Ramos (cell line): ENCODE data around the gene ADAMTSL3.

Source experiments
- in situ Hi-C: fragments of 300-500 bp; cut with MboI; formaldehyde crosslinking; loops from one replicate; pipeline ENCODE4 v1.14.3; 2022; ENCODE audit warnings: low sequenced_read_pairs; ENCODE audit not compliant: unreplicated experiment

The ADAMTSL3 gene

GRCh38 chr15:83858820-83859505, 205.0 kb downstream of the ADAMTSL3 start:
- in situ Hi-C loops: no loop called here

GRCh38 chr15:83866692-83867091, 212.8 kb downstream of the ADAMTSL3 start:
- in situ Hi-C loops: no loop called here

DNA sequence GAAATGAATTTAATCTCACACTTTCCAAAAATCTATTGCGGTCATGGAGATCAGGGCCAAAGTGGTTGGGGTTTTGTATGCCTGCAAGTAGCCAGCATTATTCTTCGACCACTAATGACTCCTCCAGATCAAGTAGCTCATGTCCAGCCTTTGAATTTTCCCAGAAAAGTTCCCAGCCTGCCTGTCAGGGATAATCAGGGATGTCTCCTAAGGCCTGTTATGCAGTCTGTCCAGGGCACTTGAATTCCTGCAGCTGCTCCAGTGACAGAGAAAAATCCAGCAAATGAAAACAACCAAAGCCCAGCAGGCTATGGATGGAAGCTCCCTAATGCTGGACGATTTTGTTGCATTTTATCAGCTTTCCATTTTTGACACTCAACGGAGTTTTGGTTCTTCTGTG, 215.4 kb downstream of the ADAMTSL3 start:
- in situ Hi-C loops: no loop called here

GRCh38 chr15:83871808-83872559, 218.1 kb downstream of the ADAMTSL3 start:
- in situ Hi-C loops: no loop called here

GRCh38 chr15:83873966-83874365, 220.0 kb downstream of the ADAMTSL3 start:
- in situ Hi-C loops: no loop called here

- in situ Hi-C loops: no loop called here
Measured at GRCh38 chr15:83880529-83880928, 226.6 kb downstream of the ADAMTSL3 start.

DNA sequence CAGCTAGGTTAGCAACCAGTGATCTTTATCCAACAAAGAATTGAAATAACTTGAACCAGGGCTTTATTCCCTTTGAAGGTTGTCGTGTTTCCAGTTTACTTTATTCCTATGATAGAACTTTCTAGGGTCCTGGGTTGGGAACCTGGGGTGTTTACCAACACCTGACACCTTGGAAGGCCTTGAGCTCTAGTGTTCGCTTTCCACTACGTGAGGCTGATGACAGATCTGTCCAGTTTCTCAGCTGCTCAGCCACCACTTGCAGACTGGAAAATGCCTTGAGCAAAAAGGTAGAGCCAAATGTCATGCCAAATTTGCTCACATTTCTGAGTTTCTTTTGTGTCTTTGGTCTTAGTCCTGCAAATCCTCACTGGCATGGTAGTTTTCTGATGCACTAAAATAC, 227.2 kb downstream of the ADAMTSL3 start:
- in situ Hi-C loops: no loop called here

- in situ Hi-C loops: no loop called here
Measured at GRCh38 chr15:83886321-83886720, 232.4 kb downstream of the ADAMTSL3 start.

DNA sequence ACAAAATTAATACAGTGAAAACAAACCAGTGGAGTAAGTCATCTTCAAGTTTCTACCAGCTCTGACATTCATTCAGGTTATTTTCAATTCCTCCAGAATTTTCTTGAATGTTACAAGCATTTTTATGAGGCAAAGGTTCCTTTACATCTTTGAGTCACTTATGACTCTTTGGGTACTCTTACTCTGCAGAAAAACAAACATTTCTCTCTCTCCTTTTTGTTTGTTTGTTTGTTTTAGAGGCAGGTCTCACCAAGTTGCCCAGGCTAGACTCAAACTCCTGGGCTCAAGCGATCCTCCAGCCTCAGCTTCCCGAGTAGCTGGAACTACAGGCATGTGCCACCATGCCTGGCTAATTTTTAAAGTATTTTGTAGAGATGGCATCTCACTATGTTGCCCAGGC, 233.5 kb downstream of the ADAMTSL3 start:
- in situ Hi-C loops: no loop called here

DNA sequence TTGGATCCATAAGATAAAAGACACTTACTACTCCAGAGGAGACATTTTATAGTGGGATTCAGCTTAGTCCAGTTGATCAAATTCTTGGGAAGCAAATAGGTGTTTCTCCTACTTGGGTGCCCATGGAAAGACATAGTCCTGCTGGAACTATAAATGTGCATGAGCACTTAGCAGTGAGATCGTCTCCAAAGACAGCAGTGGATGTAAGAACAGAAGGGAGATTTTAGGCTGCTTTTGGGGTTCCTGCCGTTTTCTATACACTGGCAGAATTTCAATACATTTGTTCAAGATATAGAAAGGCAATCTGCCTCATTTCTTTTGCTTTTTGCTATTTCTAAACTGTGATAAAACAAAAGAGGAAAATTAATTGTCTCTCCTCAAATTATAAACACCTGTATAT, 234.0 kb downstream of the ADAMTSL3 start:
- in situ Hi-C loops: no loop called here

- in situ Hi-C loops: no loop called here
Measured at GRCh38 chr15:83889995-83890394, 236.1 kb downstream of the ADAMTSL3 start.

DNA sequence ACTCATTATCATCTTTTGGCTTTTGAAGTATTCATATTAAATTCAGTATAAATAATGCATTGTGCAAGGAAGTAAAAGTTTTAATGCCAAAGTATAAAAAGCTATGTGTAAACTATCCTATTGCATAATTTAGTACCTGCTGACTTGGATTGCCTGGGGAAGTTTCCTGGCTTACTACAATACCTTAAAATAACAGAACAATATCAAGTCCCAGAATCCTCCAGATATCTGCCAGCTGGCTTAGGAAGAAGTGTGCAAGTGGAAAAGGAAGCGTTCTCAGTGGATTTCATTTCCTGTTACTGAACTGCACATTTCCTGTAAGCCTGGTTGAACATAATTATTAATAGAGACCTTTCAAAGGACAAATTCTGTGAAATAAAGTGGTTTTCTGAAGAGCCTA, 236.7 kb downstream of the ADAMTSL3 start:
- in situ Hi-C loops: no loop called here

DNA sequence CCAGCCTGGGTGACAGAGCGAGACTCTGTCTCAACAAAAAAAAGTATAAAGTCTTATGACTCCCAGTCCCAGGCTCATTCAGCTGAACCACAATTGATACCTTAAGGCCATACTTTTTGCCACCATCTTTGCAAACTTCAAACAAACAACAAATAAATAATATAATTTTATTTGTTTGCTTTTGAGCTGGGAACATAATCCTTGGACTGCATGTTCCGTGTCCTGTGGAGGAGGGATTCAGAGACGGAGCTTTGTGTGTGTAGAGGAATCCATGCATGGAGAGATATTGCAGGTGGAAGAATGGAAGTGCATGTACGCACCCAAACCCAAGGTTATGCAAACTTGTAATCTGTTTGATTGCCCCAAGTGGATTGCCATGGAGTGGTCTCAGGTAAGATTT, 238.6 kb downstream of the ADAMTSL3 start:
- in situ Hi-C loops: no loop called here

DNA sequence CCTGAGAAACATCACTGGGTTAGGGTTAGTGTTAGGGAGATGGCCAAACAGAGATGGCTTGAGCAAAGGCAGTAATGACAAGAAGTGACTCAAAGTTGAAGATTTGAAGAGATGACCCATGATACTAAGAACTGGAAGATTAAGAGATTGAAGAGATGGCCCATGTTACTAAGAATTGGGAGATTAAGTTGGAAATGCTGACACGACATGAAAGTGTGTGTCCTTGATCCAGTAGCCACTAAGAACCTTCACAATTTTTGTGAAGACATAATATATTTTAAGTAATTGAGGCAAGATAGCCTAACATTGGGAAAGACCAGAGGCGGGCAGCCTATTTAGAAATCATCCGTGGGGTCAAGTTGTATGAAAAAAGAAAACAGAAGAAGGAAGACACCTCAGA, 239.4 kb downstream of the ADAMTSL3 start:
- in situ Hi-C loops: no loop called here

GRCh38 chr15:83897037-83897436, 243.1 kb downstream of the ADAMTSL3 start:
- in situ Hi-C loops: no loop called here

- in situ Hi-C loops: no loop called here
Measured at GRCh38 chr15:83898361-83898760, 244.4 kb downstream of the ADAMTSL3 start.

DNA sequence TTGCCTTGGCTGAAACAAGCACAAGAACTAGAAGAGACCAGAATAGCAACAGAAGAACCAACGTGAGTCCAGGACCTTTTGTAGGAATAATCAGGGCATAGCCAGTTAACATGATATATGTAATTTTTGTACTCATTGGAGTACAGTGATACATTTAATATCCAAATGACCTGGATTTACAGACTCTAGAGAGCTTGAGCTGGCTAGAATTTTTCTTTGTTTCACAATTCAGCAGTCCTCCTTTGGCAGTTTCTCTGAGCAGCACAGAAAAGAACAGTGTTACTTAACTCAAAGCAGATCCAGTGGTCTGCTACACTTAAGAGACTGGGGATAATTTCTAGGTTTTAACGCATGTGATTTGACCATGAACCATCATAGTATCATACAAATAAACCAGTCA, 245.7 kb downstream of the ADAMTSL3 start:
- in situ Hi-C loops: no loop called here

GRCh38 chr15:83904107-83905040, 250.5 kb downstream of the ADAMTSL3 start:
- in situ Hi-C loops: no loop called here

DNA sequence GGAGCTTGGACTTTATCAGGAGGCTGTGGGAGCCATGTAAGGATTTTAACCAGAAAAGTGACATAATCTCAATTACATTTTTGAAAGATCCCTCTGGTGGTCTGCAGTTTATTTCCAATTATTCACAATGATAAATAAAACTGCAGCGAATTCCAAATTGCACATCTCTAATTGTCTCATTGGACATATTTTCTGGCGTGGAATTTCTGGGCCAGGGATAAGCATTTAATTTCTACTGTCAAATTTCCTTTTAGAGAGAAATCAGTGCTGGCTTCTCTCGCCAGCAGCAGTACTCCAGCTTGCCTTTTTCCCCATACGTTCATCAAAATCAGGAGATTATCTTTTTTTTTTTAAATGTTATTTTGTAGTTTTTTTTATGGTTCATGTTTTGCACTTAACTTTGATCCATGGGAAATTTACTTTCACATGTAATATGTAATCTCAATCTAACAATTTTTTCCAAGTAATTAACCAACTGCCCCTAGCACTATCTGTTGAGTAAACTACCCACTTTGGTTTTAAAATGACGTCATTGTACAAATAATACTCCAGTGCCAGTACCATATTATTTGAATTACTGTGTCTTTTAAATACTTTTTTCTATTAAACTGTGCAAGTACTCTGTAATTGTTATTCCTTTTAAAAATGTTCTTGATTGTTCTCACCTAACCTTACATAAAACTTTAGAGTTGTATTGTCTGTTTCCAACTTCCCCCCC, 251.8 kb downstream of the ADAMTSL3 start:
- in situ Hi-C loops: no loop called here

- in situ Hi-C loops: no loop called here
Measured at GRCh38 chr15:83911345-83911744, 257.4 kb downstream of the ADAMTSL3 start.
